CD4-positive, alpha-beta T cell treated with Interleukin-17A for 4 hours (primary cell): ENCODE measurements around the gene PAPOLB.

Experiments
- DNase-seq: peaks from one replicate; pipeline ENCODE4 v3.0.0-alpha.2; 2020; ENCODE audit warnings: mixed read lengths

The PAPOLB gene

GRCh38 chr7:4840079-4840501 is 21.7 kb downstream of the PAPOLB start:
- no peak for DNase-seq

GRCh38 chr7:4838626-4839334 is 23.1 kb downstream of the PAPOLB start:
- no peak for DNase-seq

DNA sequence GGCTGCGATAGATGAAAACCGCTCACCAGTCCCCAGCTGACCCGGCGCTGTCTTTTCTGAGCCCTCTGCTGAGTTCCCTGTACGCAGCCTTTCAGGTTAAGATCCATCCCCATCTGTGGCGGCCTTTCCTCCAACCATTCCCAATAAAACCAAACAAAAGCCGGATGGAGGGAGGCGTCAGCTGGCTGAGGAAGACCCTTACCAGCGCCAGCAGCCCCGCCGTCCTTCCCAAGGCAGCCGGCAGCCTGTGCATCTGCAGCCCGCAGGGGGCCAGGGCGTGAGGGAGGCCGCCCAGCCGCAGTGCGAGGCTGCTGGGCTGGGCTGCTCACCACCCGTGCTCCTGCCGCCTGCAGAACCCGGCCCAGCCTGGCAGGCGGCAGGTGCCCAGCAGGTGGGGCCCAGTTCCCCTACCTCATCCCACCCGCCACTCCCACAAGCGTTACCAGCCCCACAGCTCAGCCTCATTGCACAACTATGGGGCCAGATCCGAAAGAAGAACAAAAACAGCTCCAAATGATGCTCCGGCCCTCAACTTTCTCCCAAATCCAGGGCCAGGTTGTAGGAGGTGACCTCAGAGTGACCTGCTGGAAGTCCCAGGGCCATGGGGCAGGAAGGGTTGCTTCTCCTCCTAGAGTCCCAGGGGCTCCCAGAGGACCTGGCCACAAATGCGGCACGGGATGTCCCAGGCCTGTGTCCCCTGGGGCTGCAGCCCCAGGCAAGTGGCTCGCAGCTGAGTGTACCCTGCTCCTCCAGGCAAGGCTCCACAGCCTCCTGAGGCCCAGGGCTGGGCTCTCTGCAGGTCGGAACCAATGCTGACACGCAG is 23.8 kb downstream of the PAPOLB start:
- DNase-seq: no peak

DNA sequence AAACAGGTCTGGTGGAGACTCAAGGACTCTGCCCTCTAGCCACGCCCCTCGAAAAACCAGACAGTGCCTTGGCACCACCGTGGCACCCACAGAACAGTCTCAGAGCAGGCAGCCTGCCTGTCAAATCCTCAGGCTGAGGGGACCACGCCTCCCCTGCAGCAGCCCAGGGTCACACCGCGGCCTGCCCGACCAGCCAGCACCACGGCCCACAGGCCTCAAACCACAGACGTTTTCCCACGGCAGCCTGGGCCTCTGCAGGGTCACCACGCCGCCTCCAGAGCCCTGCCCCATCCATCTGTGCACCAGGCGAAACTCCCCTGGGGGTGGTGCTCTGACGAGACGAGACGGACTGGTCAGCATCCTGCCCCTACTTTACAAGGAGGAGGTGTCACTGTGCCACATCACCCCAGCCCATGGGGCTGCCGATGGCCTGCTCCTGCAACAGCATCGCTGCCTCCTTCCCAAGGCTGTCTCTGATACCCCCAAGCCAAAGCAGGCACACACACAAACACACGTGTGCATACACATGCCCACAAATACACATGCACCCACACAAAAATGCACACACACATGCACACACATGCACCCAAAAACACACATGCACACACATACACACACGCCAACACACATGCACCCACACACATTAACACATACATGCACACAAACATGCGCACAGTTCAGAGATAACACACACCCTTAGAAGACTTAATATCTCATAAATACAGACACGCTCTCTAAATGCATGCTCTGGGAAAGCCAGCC is 24.6 kb downstream of the PAPOLB start:
- DNase-seq: no peak

DNA sequence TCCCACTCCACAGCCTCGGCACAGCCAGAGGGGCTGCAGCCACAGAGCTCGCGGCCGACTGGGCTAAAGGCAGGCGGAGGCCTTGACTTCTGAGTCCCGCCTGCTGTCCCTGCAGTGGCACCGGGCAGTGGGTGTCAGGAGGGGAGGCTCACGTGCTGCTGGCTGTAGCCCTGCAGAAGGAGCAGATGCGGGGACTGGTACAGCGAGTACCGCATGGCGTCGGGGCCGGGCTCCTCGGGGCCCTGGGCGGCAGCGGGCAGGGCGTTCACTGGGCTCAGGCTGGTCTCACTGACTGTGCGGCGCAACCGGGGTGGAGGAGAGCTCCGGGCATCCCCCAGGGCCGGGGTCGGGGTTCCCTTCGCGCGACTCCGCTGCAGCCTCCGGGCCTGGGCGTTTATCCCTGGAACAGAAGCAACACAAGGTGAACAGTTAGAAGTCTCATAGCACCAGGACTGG is 25.6 kb downstream of the PAPOLB start:
- no peak for DNase-seq

- no peak for DNase-seq
These were observed 26.2 kb downstream of the PAPOLB start for GRCh38 chr7:4835398-4836205.

DNA sequence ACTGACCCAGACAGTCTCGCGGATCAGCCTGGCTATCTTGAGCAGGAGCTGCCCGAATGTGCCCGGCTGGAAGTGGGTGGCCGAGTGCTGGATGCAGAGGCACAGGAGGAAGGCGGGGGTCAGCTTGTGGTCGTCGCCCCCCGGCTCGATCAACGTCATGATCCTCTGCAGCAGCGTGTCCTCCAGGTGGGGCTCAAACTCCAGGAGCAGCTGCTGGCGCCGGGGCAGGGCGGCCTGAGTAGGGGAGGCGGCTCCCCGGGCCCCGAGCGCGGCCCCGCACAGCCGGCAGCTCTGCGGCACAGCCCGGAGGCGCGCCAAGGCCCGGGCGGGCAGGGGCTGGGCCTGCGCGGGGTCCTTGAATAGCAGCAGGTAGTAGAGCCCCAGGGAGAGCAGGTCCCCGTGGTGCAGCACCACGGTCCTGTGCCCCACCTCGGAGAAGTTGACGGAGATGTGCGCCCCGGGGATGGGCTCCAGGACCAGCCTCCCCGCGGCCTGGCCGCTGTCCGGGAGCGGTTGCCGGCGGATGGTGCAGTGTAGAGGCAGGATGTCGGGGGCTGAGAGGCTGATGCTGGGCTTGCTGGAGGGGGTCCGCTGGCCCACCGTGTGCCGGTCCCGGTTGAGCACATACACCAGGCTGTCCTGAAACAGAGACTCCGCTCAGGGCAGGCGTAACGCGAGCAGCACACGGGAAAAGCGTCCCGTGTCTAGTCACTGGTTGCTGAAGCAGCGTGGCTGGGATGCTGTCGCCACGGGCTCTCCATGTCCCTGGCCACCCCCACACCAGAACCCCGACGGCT is 27.0 kb downstream of the PAPOLB start:
- DNase-seq: no peak

GRCh38 chr7:4833691-4834600 is 27.9 kb downstream of the PAPOLB start:
- DNase-seq: no peak

GRCh38 chr7:4833176-4833575 is 28.7 kb downstream of the PAPOLB start:
- DNase-seq: no peak

GRCh38 chr7:4832711-4833110 is 29.1 kb downstream of the PAPOLB start:
- no peak for DNase-seq

DNA sequence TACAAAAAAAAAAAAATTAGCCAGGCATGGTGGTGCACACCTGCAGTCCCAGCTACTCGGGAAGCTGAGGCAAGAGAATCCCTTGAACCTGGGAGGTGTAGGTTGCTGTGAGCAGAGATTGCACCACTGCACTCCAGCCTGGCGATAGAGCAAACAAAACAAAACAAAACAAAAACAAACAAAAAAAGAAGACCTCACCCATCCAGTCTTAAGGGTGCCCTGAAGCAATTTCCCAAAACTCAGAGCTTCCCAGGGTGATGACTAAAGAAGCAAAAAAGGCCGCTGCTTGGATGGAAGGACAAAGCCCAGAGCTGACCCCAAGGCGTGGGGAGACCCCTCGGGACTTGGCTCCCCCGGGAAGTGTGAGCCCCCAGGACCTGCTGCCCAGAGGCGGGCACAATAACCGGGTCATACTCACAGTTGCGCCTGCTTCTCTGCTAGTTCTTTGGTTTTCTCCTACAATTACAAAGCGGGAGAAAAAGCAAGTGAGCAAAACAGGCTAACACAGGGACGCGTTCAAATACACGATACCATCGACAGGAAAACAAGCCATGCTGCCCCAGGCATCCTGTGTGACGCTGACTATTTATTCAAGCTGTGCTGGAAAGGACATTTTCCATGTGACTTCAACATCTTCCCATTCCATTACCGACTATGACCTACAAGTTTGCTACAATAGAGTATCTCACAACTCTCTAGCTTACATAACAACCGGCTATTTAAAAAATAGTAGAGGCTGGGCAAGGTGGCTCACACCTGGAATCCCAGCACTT is 29.9 kb downstream of the PAPOLB start:
- no peak for DNase-seq

- peak; percentile 72 for DNase-seq
These were observed 31.7 kb downstream of the PAPOLB start for GRCh38 chr7:4830176-4830575.

GRCh38 chr7:4828720-4829383 is 33.0 kb downstream of the PAPOLB start:
- DNase-seq: no peak

DNA sequence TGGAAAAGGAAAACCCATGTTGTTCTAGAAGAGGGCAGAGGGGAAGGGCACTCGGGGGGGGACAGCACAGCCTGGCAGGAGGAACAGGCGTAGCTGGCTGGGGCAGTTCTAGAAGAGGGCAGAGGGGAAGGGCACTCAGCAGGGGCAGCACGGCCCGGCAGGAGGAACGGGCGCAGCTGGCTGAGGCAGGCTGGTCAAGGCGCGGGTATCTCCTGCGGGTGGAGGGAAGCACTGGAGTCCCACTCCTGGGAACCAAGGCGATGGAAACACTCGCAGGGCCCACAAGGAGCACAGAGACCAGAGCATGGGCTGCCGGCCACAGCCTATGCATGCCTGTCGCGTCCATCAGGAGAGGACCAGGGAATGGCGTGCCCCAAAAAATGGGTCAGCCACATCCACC is 36.7 kb downstream of the PAPOLB start:
- DNase-seq: no peak

GRCh38 chr7:4824120-4824775 is 37.6 kb downstream of the PAPOLB start:
- DNase-seq: no peak

- no peak for DNase-seq
These were observed 38.2 kb downstream of the PAPOLB start for GRCh38 chr7:4823441-4824119.

DNA sequence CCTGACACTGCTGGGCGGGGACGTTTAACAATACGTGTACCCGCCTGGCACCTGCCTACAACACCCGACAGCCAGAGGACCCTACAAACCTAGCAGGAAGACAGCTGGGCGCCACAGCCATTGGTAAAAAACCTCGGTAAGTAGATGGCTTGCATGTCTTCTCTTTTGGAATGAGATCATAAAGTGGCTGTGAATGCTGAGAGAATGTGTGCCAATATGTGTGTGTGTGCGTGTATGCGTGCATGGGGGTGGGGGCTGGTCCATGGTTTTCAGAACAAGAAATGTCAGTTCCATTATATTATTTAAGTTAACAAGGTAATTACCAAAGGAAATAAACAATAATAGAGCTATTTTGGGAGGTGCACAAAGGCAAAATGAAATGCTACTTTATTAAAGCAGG is 39.2 kb downstream of the PAPOLB start:
- no peak for DNase-seq

DNA sequence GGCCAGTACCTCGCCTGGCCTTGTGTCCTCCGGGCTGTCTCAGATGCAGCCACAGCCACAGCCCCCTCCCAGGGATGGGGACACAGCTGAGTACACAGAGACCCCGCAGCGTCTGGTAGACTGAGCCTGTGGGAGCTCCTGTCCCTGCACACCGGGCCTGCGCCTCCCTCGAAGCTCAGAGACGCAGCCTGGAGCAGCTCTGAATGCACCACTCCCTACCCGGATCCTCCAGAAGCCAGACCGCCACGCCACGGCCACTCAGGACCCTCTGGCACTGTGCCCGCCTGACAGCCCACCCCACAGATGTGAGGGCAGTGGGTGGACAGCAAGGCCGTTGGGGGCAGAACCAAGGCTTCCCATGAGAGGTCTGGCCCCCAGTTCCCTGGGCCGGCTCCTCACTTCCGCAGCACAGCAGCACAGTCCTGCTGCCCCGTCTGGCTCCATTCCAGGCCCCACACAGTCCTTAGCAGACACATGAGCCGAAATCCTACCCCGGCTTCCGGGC is 40.8 kb downstream of the PAPOLB start:
- no peak for DNase-seq
